ENCODE data around the gene KCTD13. TPM values are rescaled to one million over a fixed set of nuclear protein-coding genes. Genes with fewer than 3 reads are reported as not detected.

Gene KCTD13
- total and polyA plus RNA-seq, 10 of the 15 experiments (the other 5 are each of a cell fraction or from before 2014, with no cell fraction given): 3.3 to 29.2 (median 12.5) TPM

- TF ChIP-seq E2F8 (IDR thresholded peaks at IDR 0.05; ENCODE audit: low read depth, partially characterized antibody): no peak
- no peak for TF ChIP-seq STAT3 (IDR thresholded peaks at IDR 0.05; ENCODE audit: low read depth, low read length)
- no peak for TF ChIP-seq MYB (IDR thresholded peaks at IDR 0.05; ENCODE audit: borderline replicate concordance, low read depth, low read length)
- TF ChIP-seq IRF4 (IDR thresholded peaks at IDR 0.05; ENCODE audit: low read depth, low read length): no peak
- TF ChIP-seq CHD4 (IDR thresholded peaks at IDR 0.05): no peak
- TF ChIP-seq TCF3 (IDR thresholded peaks at IDR 0.05; ENCODE audit: borderline replicate concordance, insufficient read depth, low read depth, low read length): 0 out of 2 replicates have a peak, but pooled peaks have one; percentile 28
- peak; percentile 94 for TF ChIP-seq POLR2AphosphoS2 (IDR thresholded peaks at IDR 0.05; ENCODE audit: low read depth, low read length)
- TF ChIP-seq YY1 (IDR thresholded peaks at IDR 0.05; ENCODE audit: low read depth, low read length): peak; percentile 30; the same call in 1 of the 2 replicates
- TF ChIP-seq BACH1 (IDR thresholded peaks at IDR 0.05; ENCODE audit: borderline replicate concordance): peak; percentile 28; the same call in 1 of the 2 replicates
- no peak for TF ChIP-seq ZBTB4 (CRISPR knock-in tag; IDR thresholded peaks at IDR 0.05)
- TF ChIP-seq BMI1 (IDR thresholded peaks at IDR 0.05; ENCODE audit: borderline replicate concordance): no peak
- TF ChIP-seq EZH2 (IDR thresholded peaks at IDR 0.05; ENCODE audit: borderline replicate concordance, control insufficient read depth, low read depth, low read length): no peak
- no peak for TF ChIP-seq HDGF (IDR thresholded peaks at IDR 0.05)
- TF ChIP-seq MEF2A (IDR thresholded peaks at IDR 0.05; ENCODE audit: insufficient read depth, low read depth, low read length): no peak
- no peak for TF ChIP-seq ZSCAN29 (IDR thresholded peaks at IDR 0.05)
- no peak for TF ChIP-seq FOXK2 (IDR thresholded peaks at IDR 0.05)
- TF ChIP-seq YBX1 (IDR thresholded peaks at IDR 0.05): no peak
- TF ChIP-seq MTA3 (IDR thresholded peaks at IDR 0.05; ENCODE audit: borderline replicate concordance, low read length): no peak
- TF ChIP-seq TBL1XR1 (IDR thresholded peaks at IDR 0.05; ENCODE audit: low read depth, low read length): no peak
- 0 out of 2 replicates have a peak, but pooled peaks have one; percentile 35 for TF ChIP-seq MAX (IDR thresholded peaks at IDR 0.05; ENCODE audit: low read depth, low read length)
- peak; percentile 71; the same call in 1 of the 2 replicates for TF ChIP-seq TAF1 (IDR thresholded peaks at IDR 0.05; ENCODE audit: borderline replicate concordance, low read depth, low read length)
- no peak for TF ChIP-seq PAX8 (IDR thresholded peaks at IDR 0.05)
- TF ChIP-seq ZNF217 (IDR thresholded peaks at IDR 0.05): no peak
- no peak; the same call in 1 of the 2 replicates for TF ChIP-seq STAT1 (conservative IDR thresholded peaks at IDR 0.05)
- TF ChIP-seq RB1 (IDR thresholded peaks at IDR 0.05; ENCODE audit: borderline replicate concordance): peak; percentile 96; the same call in 1 of the 2 replicates
- no peak for TF ChIP-seq KAT2A (conservative IDR thresholded peaks at IDR 0.05; ENCODE audit: control insufficient read depth, low read depth, low read length)
These were observed at the start of gene KCTD13 (continued) for GRCh38 chr16:29925781-29926710.

Measured in GM12878 (cell line).